Activated T-helper 1 cell treated with anti-CD3 and anti-CD28 coated beads, Interleukin-12 subunit alpha, Interleukin-12 subunit beta, Interleukin-2, Interleukin-4 antibody, amounts not matched to agents 30 ng/mL and 10 ng/mL and 1 ng/mL, durations not matched to agents 14 hours and 24 hours and 36 hours (primary cell): ENCODE results near the gene OR51B4. TPM values are rescaled to one million over a fixed set of nuclear protein-coding genes. Genes with fewer than 3 reads are reported as not detected.
"Not testable (repeated sequence)": the region's sequence is repeated elsewhere in the genome, so short reads cannot be mapped to it uniquely, and the experiment has no call there.

Source experiments
- DNase-seq: peaks from one replicate; pipeline ENCODE4 v3.0.0; 2021; ENCODE audit warnings: low spot score
- H3K27ac Mint-ChIP-seq: one replicate; pipeline ENCODE4 v1.8.0; 2021; ENCODE audit warnings: mild to moderate bottlenecking, mixed read lengths
- H3K27me3 Mint-ChIP-seq: one replicate; pipeline ENCODE4 v1.8.0; 2022; ENCODE audit warnings: mild to moderate bottlenecking, moderate library complexity, mixed read lengths; ENCODE audit not compliant: insufficient read depth
- H3K36me3 Mint-ChIP-seq: one replicate; pipeline ENCODE4 v1.8.0; 2021; ENCODE audit warnings: low read depth, mixed read lengths
- H3K4me1 Mint-ChIP-seq: one replicate; pipeline ENCODE4 v1.8.0; 2021; ENCODE audit warnings: low read depth, mixed read lengths
- H3K4me3 Mint-ChIP-seq: one replicate; pipeline ENCODE4 v1.8.0; 2021; ENCODE audit warnings: mild to moderate bottlenecking, moderate library complexity, mixed read lengths
- H3K9me3 Mint-ChIP-seq: one replicate; pipeline ENCODE4 v1.8.0; 2021; ENCODE audit warnings: mixed read lengths
- intact Hi-C: fragments of 100-400 bp; cut with micrococcal nuclease; formaldehyde crosslinking; loops from one replicate; pipeline ENCODE4 v1.15.1; 2024
- total RNA-seq: library from RNA; stranded (reverse); gene quantifications from 2 replicates; pipeline ENCODE4 v1.2.3, GENCODE V29; 2022

Gene OR51B4
- total RNA-seq, 1 donor from 2014 or later = not detected

DNA sequence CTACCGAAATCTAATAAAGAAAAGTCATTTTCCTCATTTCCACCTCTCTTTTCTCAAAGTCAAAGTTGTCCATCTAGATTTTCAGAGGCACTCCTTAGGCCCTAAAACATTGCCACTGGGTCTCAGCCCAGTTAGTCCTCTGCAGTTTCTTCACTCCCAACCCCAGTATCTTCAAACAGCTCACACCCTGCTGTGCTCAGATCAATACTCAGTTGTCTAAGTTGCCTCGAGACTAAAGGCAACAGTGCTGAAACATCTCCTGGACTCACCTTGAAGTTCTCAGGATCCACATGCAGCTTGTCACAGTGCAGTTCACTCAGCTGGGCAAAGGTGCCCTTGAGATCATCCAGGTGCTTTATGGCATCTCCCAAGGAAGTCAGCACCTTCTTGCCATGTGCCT, 47.7 kb downstream of the OR51B4 start:
- H3K36me3 Mint-ChIP-seq, H3K4me3 Mint-ChIP-seq, H3K27ac Mint-ChIP-seq, intact Hi-C loops, H3K27me3 Mint-ChIP-seq, H3K9me3 Mint-ChIP-seq, DNase-seq, H3K4me1 Mint-ChIP-seq: not testable (repeated sequence)

DNA sequence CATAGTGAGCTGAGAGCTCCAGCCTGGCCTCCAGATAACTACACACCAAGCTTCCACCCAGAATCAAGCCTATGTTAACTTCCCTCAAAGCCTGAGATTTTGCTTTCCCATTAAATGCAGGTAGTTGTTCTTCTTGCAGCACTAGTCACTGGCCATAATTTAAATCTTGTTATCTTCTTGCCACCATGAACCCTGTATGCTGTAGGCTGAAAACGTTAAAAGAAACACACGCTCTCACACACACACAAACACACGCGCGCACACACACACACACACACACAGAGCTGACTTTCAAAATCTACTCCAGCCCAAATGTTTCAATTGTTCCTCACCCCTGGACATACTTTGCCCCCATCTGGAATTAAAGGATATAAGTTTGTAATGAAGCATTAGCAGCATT, 48.3 kb downstream of the OR51B4 start:
- H3K4me1 Mint-ChIP-seq, H3K4me3 Mint-ChIP-seq, H3K27me3 Mint-ChIP-seq, H3K9me3 Mint-ChIP-seq, H3K36me3 Mint-ChIP-seq, intact Hi-C loops, H3K27ac Mint-ChIP-seq, DNase-seq: not testable (repeated sequence)

DNA sequence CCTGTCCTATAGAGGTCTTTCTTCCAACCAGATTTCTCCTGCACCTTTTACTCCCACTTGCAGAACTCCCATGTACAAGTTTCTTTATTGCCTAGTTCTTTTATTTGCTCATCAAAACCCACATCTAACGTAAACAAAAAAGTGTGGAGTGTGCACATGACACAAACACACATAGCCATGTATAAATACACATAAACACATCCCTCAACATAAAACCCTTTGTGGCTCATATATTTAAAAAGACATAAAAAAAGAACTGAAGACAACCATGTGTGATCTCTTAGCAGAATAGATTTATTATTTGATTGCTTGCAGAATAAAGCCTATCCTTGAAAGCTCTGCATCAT, 48.9 kb downstream of the OR51B4 start:
- no peaks in the 10 kb centered on the region for H3K9me3 Mint-ChIP-seq

DNA sequence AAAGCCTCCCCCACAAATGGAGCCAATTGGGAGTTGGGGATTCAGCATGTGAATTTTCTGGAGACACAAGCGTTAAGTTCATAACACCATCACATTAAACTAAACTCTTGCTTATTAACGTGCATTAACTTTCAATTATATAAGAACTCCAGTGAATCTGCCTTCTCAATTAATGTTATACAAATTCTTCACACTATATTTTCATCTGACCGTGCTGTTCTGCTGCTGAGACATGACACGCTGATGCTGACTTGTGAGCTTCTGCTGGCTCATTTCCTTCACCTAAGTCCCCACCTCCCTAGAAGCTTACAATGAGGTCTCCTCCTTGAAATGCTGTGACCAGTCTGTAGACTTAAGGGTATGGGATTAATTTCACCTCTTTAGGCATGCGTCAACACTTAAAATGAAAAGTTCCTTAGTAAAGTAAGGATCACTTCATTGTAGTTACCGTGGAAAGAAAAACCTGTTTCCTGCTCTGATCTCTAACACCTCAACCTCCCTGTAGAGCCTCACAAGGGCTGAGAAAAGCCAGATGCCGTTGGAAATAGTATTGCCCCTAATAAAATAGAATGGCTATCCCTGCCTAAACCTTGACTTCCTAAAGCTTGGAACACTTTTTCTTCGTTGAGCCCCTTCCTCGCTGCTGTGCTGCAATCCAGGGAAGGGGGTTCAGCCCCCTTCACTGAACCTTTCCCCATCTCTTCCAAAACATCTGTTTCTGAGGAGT, 49.4 kb downstream of the OR51B4 start:
- no peak for DNase-seq
- Mint-ChIP-seq H3K9me3 (no peaks in the 10 kb centered on the region), H3K4me1 (no peaks in the 10 kb centered on the region), H3K27ac (no peak overlapping the region), H3K36me3 (no peaks in the 10 kb centered on the region), H3K4me3 (no peak overlapping the region), H3K27me3 (no peaks in the 10 kb centered on the region)
- intact Hi-C loops = no loop called here

More for the DNA sequence above, 48.9 kb downstream of the OR51B4 start:
- Mint-ChIP-seq H3K27me3 (no peaks in the 10 kb centered on the region), H3K36me3 (no peaks in the 10 kb centered on the region), H3K27ac (no peak overlapping the region), H3K4me3 (no peak overlapping the region), H3K4me1 (no peaks in the 10 kb centered on the region)
- intact Hi-C loops = no loop called here
- DNase-seq = no peak

DNA sequence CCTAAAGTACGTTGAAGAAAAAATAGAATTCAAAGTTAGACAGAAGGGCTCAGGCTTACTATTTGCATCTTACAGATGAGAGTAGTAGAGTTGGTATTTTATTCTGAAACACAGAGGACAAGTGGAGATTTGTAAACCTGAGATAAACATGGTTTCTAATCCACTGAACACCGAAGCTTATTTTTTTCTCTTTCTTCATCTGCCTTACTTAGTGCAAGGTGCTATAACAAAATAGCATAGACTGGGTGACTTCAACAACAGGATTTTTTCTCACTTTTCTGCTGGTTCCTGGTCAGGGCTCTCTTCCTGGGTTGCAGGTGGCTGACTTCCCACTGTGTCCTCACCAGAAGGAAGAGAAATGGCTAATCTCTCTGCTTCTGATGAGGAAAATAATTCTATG, 50.0 kb downstream of the OR51B4 start:
- H3K4me1 Mint-ChIP-seq = no peaks in the 10 kb centered on the region
- H3K4me3 Mint-ChIP-seq = no peak overlapping the region
- intact Hi-C loops = no loop called here
- H3K27me3 Mint-ChIP-seq = no peaks in the 10 kb centered on the region
- H3K27ac Mint-ChIP-seq = no peak overlapping the region
- DNase-seq = no peak
- no peaks in the 10 kb centered on the region for H3K36me3 Mint-ChIP-seq
- H3K9me3 Mint-ChIP-seq = no peaks in the 10 kb centered on the region

Other genes starting within 250 kb of the OR51B4 start
- gene OR52E2, start 242.3 kb downstream of the OR51B4 start, total RNA-seq = not detected in 2 replicates
- gene OR52E1, start 232.4 kb downstream of the OR51B4 start, total RNA-seq = not detected in 2 replicates
- gene OR52A5, start 163.6 kb downstream of the OR51B4 start, total RNA-seq = not detected in 2 replicates
- not detected in 2 replicates for gene OR52A1, start 147.2 kb downstream of the OR51B4 start, total RNA-seq
- gene OR51V1, start 101.3 kb downstream of the OR51B4 start, total RNA-seq = not detected in 2 replicates
- gene HBB, start 74.9 kb downstream of the OR51B4 start, total RNA-seq = not detected in 2 replicates
- not detected in 2 replicates for gene HBD, start 67.5 kb downstream of the OR51B4 start, total RNA-seq
- gene HBG1, start 52.1 kb downstream of the OR51B4 start, total RNA-seq = not detected in 2 replicates
- not detected in 2 replicates for gene HBG2, start 47.2 kb downstream of the OR51B4 start, total RNA-seq
- not detected in 2 replicates for gene HBE1, start 32.0 kb downstream of the OR51B4 start, total RNA-seq
- not detected in 2 replicates for gene OR51B2, start 22.4 kb upstream of the OR51B4 start, total RNA-seq
- not detected in 2 replicates for gene OR51B5, start 41.6 kb upstream of the OR51B4 start, total RNA-seq
- gene OR51B6, start 49.6 kb upstream of the OR51B4 start, total RNA-seq = not detected in 2 replicates
- not detected in 2 replicates for gene OR51M1, start 81.9 kb upstream of the OR51B4 start, total RNA-seq
- not detected in 2 replicates for gene OR51Q1, start 120.2 kb upstream of the OR51B4 start, total RNA-seq
- gene OR51I1, start 139.6 kb upstream of the OR51B4 start, total RNA-seq = not detected in 2 replicates
- not detected in 2 replicates for gene OR51I2, start 147.4 kb upstream of the OR51B4 start, total RNA-seq
- gene OR52D1, start 186.7 kb upstream of the OR51B4 start, total RNA-seq = not detected in 2 replicates
- not detected in 2 replicates for gene UBQLN3, start 208.0 kb upstream of the OR51B4 start, total RNA-seq
- gene UBQLNL, start 214.8 kb upstream of the OR51B4 start, total RNA-seq = 0.18 TPM in 1 of 2 replicates, not detected in the other
- not detected in 2 replicates for gene OR52H1, start 246.6 kb upstream of the OR51B4 start, total RNA-seq